ENCODE data around the gene GADD45B. TPM values are rescaled to one million over a fixed set of nuclear protein-coding genes. Genes with fewer than 3 reads are reported as not detected.

Gene GADD45B
- total and polyA plus RNA-seq, 10 of the 15 experiments (the other 5 are each of a cell fraction or from before 2014, with no cell fraction given) = 2.4 to 180 (median 91.1) TPM

DNA sequence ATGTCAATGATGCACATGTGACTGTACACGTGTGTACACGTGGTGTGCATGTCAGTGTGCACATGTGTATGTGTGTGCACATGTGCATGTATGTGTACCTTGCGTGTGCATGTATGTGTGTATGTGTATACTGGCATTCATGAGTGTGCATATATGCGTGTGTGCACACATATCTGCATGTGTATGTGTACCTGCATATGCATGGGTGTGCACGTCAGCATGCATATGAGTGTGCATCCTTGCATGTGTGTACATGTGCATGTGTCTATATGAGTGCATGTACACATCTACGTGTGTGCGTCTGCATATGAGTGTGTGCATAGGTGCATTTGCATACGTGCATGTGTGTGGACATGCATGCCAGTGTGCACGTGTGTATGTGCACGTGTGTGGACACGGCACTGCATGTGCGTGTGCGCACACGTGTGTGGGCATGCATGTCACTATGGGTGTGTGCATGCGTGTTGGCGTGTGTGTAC, 48.5 kb downstream of the GADD45B start:
- BruUV-seq (replicated peaks) = no TSS peak
- CTCF ChIA-PET = no interaction called here
- intact Hi-C loops (cut with micrococcal nuclease; ENCODE audit: unreplicated experiment) = no loop called here

DNA sequence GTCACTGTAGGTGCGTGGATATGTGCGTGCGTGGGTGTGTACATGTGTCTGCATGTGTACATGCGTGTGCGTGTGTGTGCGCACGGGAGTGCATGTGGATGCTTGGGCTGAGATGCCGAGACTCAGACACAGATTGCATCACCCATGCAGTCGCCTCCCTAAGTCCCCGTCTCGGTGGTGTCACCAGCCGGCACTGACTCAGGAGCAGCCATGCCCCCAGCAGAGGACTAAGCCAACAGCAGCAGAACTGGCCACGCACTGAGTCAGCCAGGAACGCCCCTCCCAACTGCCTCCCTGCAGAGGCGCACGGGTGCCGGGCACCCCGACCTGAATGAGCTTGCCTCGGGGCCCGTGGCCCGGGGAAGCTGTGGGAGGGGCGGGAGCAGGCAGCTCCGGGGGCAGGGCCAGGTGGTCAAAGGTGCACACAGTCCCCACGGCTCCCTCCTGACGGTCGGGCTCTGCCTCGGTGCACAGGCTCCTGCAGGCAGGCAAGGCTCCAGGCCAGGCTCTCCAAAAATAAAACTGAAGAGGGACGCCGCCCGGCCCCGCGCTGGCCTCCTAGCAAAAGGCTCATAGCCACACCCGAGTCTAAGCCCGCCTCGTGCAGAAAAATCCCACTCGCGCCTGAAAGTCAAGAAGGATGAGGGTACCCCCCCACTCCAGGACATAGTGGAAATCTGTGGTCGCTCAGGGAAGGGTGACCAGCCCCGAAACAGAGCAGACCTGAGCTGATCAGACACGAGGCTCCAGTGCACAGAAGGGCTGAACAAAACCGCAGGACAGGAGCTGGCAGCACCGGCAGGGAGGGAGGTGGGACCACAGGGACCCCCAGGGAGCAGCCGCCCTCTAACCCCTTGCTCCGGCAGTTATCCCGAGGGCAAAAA, 49.2 kb downstream of the GADD45B start:
- CTCF ChIA-PET = no interaction called here
- no peaks in the 10 kb centered on the region for H3K79me2 ChIP-seq (ENCODE audit: control insufficient read depth, insufficient read depth, low read length)
- intact Hi-C loops (cut with micrococcal nuclease; ENCODE audit: unreplicated experiment) (no loop called here), in situ Hi-C loops (cut with MboI) (no loop called here)
- no TSS peak for BruUV-seq (replicated peaks)
- ATAC-seq = peak; percentile 25; the same call in 2 of the 3 replicates
- H3K27ac ChIP-seq (ENCODE audit: control insufficient read depth, insufficient read depth) = no peak overlapping the region
- no peaks in the 10 kb centered on the region for H3K27me3 ChIP-seq (replicated peaks in 1 of 2; ENCODE audit: control insufficient read depth in 2 of 2, insufficient read depth in 2 of 2, low read length in 1 of 2)
- DNase-seq (ENCODE audit: low read depth, low spot score) = no peak
- no peak for FAIRE-seq
- POLR2A ChIA-PET = no interaction called here
- H4K20me1 ChIP-seq (ENCODE audit: control insufficient read depth, insufficient read depth) = no peaks in the 10 kb centered on the region
- no peak overlapping the region for H3K4me3 ChIP-seq
- TF ChIP-seq CHD2 (IDR thresholded peaks at IDR 0.05; ENCODE audit: borderline replicate concordance, low read depth, low read length) = no peak
- TF ChIP-seq TCF3 (IDR thresholded peaks at IDR 0.05; ENCODE audit: borderline replicate concordance, insufficient read depth, low read depth, low read length) = peak; percentile 63; the same call in 1 of the 2 replicates
- SMC1A ChIA-PET (ENCODE audit: uncharacterized antibody, unreplicated experiment) = interaction anchor here (1.2 kb wide), 1 partner anchor 9 kb away, joined by 3 read pairs; no protein-coding TSS in a partner anchor
- H3K9me3 ChIP-seq (replicated peaks; ENCODE audit: control insufficient read depth, insufficient read depth, low read length) = no peaks in the 10 kb centered on the region
- WGBS (ENCODE audit: insufficient coverage, insufficient replicate concordance, low lambda C conversion rate, missing lambda C conversion rate) = 16% methylated on average over 44 of the region's 45 CpGs
- RAD21 ChIA-PET (ENCODE audit: unreplicated experiment) = interaction anchor here (0.6 kb wide), 1 partner anchor 622 kb away, joined by 6 read pairs; no protein-coding TSS in a partner anchor
- H3K9ac ChIP-seq (ENCODE audit: control insufficient read depth, insufficient read depth, low read length) = no peak overlapping the region
- no peaks in the 10 kb centered on the region; a peak in 1 of 4 replicates for H3K36me3 ChIP-seq (ENCODE audit: control insufficient read depth in 2 of 2, insufficient read depth in 2 of 2, low read length in 1 of 2)
- no peak overlapping the region for H3K4me2 ChIP-seq (ENCODE audit: control insufficient read depth, insufficient read depth)
- no peak overlapping the region for H2AFZ ChIP-seq (ENCODE audit: control insufficient read depth, low read depth, low read length)
- no peaks in the 10 kb centered on the region for H3K4me1 ChIP-seq (ENCODE audit: control insufficient read depth, insufficient read depth, low read length)

More for the DNA sequence above, 48.5 kb downstream of the GADD45B start:
- TF ChIP-seq NR2C1 (IDR thresholded peaks at IDR 0.05) (no peak), POLR2A (IDR thresholded peaks at IDR 0.05; ENCODE audit: low read depth, low read length) (peak; percentile 48; the same call in 1 of the 2 replicates), KDM1A (IDR thresholded peaks at IDR 0.05; ENCODE audit: borderline replicate concordance) (0 out of 2 replicates have a peak, but pooled peaks have one; percentile 34), STAT1 (conservative IDR thresholded peaks at IDR 0.05) (no peak), SP1 (IDR thresholded peaks at IDR 0.05; ENCODE audit: low read depth, low read length) (no peak), FOXK2 (IDR thresholded peaks at IDR 0.05) (no peak)
- in situ Hi-C loops (cut with MboI) = no loop called here
- ATAC-seq (no peak), DNase-seq (ENCODE audit: low read depth, low spot score) (no peak), FAIRE-seq (peak; percentile 61)
- Histone ChIP-seq H2AFZ (ENCODE audit: control insufficient read depth, low read depth, low read length) (no peak overlapping the region), H4K20me1 (ENCODE audit: control insufficient read depth, insufficient read depth) (no peaks in the 10 kb centered on the region), H3K9ac (ENCODE audit: control insufficient read depth, insufficient read depth, low read length) (no peak overlapping the region), H3K27me3 (replicated peaks in 1 of 2; ENCODE audit: control insufficient read depth in 2 of 2, insufficient read depth in 2 of 2, low read length in 1 of 2) (no peaks in the 10 kb centered on the region), H3K27ac (ENCODE audit: control insufficient read depth, insufficient read depth) (no peak overlapping the region), H3K4me3 (no peak overlapping the region), H3K4me1 (ENCODE audit: control insufficient read depth, insufficient read depth, low read length) (no peaks in the 10 kb centered on the region), H3K36me3 (ENCODE audit: control insufficient read depth in 2 of 2, insufficient read depth in 2 of 2, low read length in 1 of 2) (no peaks in the 10 kb centered on the region; a peak in 1 of 4 replicates), H3K4me2 (ENCODE audit: control insufficient read depth, insufficient read depth) (no peak overlapping the region), H3K79me2 (ENCODE audit: control insufficient read depth, insufficient read depth, low read length) (no peaks in the 10 kb centered on the region), H3K9me3 (replicated peaks; ENCODE audit: control insufficient read depth, insufficient read depth, low read length) (no peaks in the 10 kb centered on the region)
- ChIA-PET SMC1A (ENCODE audit: uncharacterized antibody, unreplicated experiment) (no interaction called here), RAD21 (ENCODE audit: unreplicated experiment) (no interaction called here), POLR2A (no interaction called here)
- 86% methylated on average over 16 of the region's 16 CpGs for WGBS (ENCODE audit: insufficient coverage, insufficient replicate concordance, low lambda C conversion rate, missing lambda C conversion rate)
